Glomerular visceral epithelial cell (primary cell): Measurements from ENCODE around the gene PPARGC1A.

Source experiments
- DNase-seq: peaks from one replicate; pipeline ENCODE4 v3.0.0-alpha.2; 2016; ENCODE audit errors: extremely low spot score

The PPARGC1A gene

GRCh38 chr4:23770011-23770410, 119.8 kb downstream of the PPARGC1A start:
- peak; percentile 47 for DNase-seq

- no peak for DNase-seq
These were observed 120.4 kb downstream of the PPARGC1A start for GRCh38 chr4:23769406-23769805.

GRCh38 chr4:23768541-23768940, 121.3 kb downstream of the PPARGC1A start:
- DNase-seq = peak; percentile 22

- no peak for DNase-seq
These were observed 123.5 kb downstream of the PPARGC1A start for GRCh38 chr4:23766344-23766743.

- DNase-seq = no peak
These were observed 126.3 kb downstream of the PPARGC1A start for GRCh38 chr4:23763559-23763958.

- no peak for DNase-seq
These were observed 127.3 kb downstream of the PPARGC1A start for GRCh38 chr4:23762551-23762950.

GRCh38 chr4:23759066-23759465, 130.8 kb downstream of the PPARGC1A start:
- no peak for DNase-seq

- DNase-seq = no peak
These were observed 135.2 kb downstream of the PPARGC1A start for GRCh38 chr4:23754688-23755087.

- no peak for DNase-seq
These were observed 139.7 kb downstream of the PPARGC1A start for GRCh38 chr4:23750125-23750524.

GRCh38 chr4:23747281-23747735, 142.5 kb downstream of the PPARGC1A start:
- no peak for DNase-seq

- no peak for DNase-seq
These were observed 143.2 kb downstream of the PPARGC1A start for GRCh38 chr4:23746672-23747071.

GRCh38 chr4:23746027-23746426, 143.8 kb downstream of the PPARGC1A start:
- no peak for DNase-seq

GRCh38 chr4:23745377-23745776, 144.5 kb downstream of the PPARGC1A start:
- no peak for DNase-seq
